GM12801 (cell line): ENCODE measurements around the gene PROB1.

ENCODE experiments used
- CTCF ChIP-seq: IDR thresholded peaks from one replicate; pipeline ENCODE4 v1.5.1; 2011; ENCODE audit warnings: control low read depth; ENCODE audit not compliant: insufficient read length; ENCODE audit errors: extremely low read depth

The PROB1 gene

GRCh38 chr5:139430015-139430414 is 35.1 kb upstream of the PROB1 start:
- no peak for TF ChIP-seq CTCF

- no peak for TF ChIP-seq CTCF
Measured at GRCh38 chr5:139426203-139426885, 31.4 kb upstream of the PROB1 start.

GRCh38 chr5:139425497-139425896 is 30.6 kb upstream of the PROB1 start:
- TF ChIP-seq CTCF, result no peak

- TF ChIP-seq CTCF, result peak; percentile 20
Measured at GRCh38 chr5:139422307-139422893, 27.5 kb upstream of the PROB1 start.

GRCh38 chr5:139419226-139420192 is 24.6 kb upstream of the PROB1 start:
- TF ChIP-seq CTCF, result no peak

- no peak for TF ChIP-seq CTCF
Measured at GRCh38 chr5:139418793-139419192, 23.9 kb upstream of the PROB1 start.

GRCh38 chr5:139417214-139417613 is 22.3 kb upstream of the PROB1 start:
- no peak for TF ChIP-seq CTCF
